OCI-LY1 (cell line): Measurements from ENCODE around the gene CCDC146.
"Not testable (repeated sequence)": the region's sequence is repeated elsewhere in the genome, so short reads cannot be mapped to it uniquely, and the experiment has no call there.

ENCODE experiments used
- CTCF ChIP-seq: fragments of 200-600 bp; sonication (generic), shearing (Covaris generic); IDR thresholded peaks from 2 replicates; pipeline ENCODE4 v1.5.1; 2017; ENCODE audit warnings: mild to moderate bottlenecking, antibody characterized with exemption, low read length, moderate library complexity, mixed read lengths
- EZH2 ChIP-seq: fragments of 200-600 bp; sonication (generic), shearing (Covaris generic); IDR thresholded peaks from 2 replicates; pipeline ENCODE4 v1.8.0; 2017; ENCODE audit warnings: borderline replicate concordance, mixed run types, mild to moderate bottlenecking, antibody characterized with exemption, low read length, moderate library complexity, mixed read lengths

GRCh38 chr7:77175274-77175800 lies 52.9 kb downstream of the CCDC146 start:
- TF ChIP-seq CTCF, EZH2: not testable (repeated sequence)
